Stimulated activated CD4-positive, alpha-beta T cell treated with anti-CD3 and anti-CD28 coated beads, Interleukin-12 subunit alpha, Interleukin-12 subunit beta, amount 100 ng/mL, for 4 hours (primary cell): ENCODE results near the gene ROS1.
"Not testable (repeated sequence)": the region's sequence is repeated elsewhere in the genome, so short reads cannot be mapped to it uniquely, and the experiment has no call there.

Experiments used
- DNase-seq: peaks from one replicate; pipeline ENCODE4 v3.0.0-alpha.2; 2020

ROS1 gene

GRCh38 chr6:117425431-117426153 lies at the start of gene ROS1:
Gene ROS1 (minus strand): TSS chr6:117425942. CDS start chr6:117425656, 286 bp downstream.
- DNase-seq: no peak

- no peak for DNase-seq
These were observed 47.7 kb upstream of the ROS1 start for GRCh38 chr6:117473401-117473800.

GRCh38 chr6:117472667-117473066 lies 46.9 kb upstream of the ROS1 start:
- no peak for DNase-seq

- no peak for DNase-seq
These were observed 44.0 kb upstream of the ROS1 start for GRCh38 chr6:117469791-117470190.

- no peak for DNase-seq
These were observed 43.6 kb upstream of the ROS1 start for GRCh38 chr6:117469356-117469755.

- not testable (repeated sequence) for DNase-seq
These were observed 42.8 kb upstream of the ROS1 start for GRCh38 chr6:117468527-117468926.

- DNase-seq: no peak
These were observed 42.1 kb upstream of the ROS1 start for GRCh38 chr6:117467876-117468275.

GRCh38 chr6:117465691-117466090 lies 39.9 kb upstream of the ROS1 start:
- DNase-seq: no peak

GRCh38 chr6:117464700-117465099 lies 39.0 kb upstream of the ROS1 start:
- no peak for DNase-seq

GRCh38 chr6:117463762-117464665 lies 38.3 kb upstream of the ROS1 start:
- no peak for DNase-seq

GRCh38 chr6:117459204-117459944 lies 33.6 kb upstream of the ROS1 start:
- DNase-seq: no peak

- DNase-seq: no peak
These were observed 31.3 kb upstream of the ROS1 start for GRCh38 chr6:117456998-117457397.

GRCh38 chr6:117456250-117456649 lies 30.5 kb upstream of the ROS1 start:
- no peak for DNase-seq

- DNase-seq: no peak
These were observed 25.9 kb upstream of the ROS1 start for GRCh38 chr6:117451671-117452070.

GRCh38 chr6:117449549-117450439 lies 24.1 kb upstream of the ROS1 start:
- peak; percentile 47 for DNase-seq

GRCh38 chr6:117448732-117449485 lies 23.2 kb upstream of the ROS1 start:
- DNase-seq: no peak

- DNase-seq: no peak
These were observed 22.3 kb upstream of the ROS1 start for GRCh38 chr6:117448011-117448410.

GRCh38 chr6:117446861-117447260 lies 21.1 kb upstream of the ROS1 start:
- no peak for DNase-seq

- no peak for DNase-seq
These were observed 18.9 kb upstream of the ROS1 start for GRCh38 chr6:117444600-117444999.

GRCh38 chr6:117442313-117442712 lies 16.6 kb upstream of the ROS1 start:
- DNase-seq: not testable (repeated sequence)

- no peak for DNase-seq
These were observed 16.1 kb upstream of the ROS1 start for GRCh38 chr6:117441824-117442264.
